Esophagus muscularis mucosa (tissue), 4 donors: ENCODE results near the gene CTIF. TPM values are rescaled to one million over a fixed set of nuclear protein-coding genes. Genes with fewer than 3 reads are reported as not detected.

Experiments
- DNase-seq: peaks from one replicate; pipeline ENCODE4 v3.0.0-alpha.2; 2017; ENCODE audit errors: extremely low spot score
- H3K27ac ChIP-seq, 4 donors: fragments of 200-600 bp; sonication (generic); replicated peaks in 1 of 4; 1 replicate in 3 of 4; 2 replicates in 1 of 4; pipeline ENCODE4 v1.5.1; 2016 to 2019; ENCODE audit warnings: mild to moderate bottlenecking in 1 of 4
- H3K27me3 ChIP-seq, 4 donors: fragments of 200-600 bp; sonication (generic); one replicate each; pipeline versions ENCODE4 v1.5.1 to v1.6.0; 2016 to 2019
- H3K36me3 ChIP-seq, 4 donors: fragments of 200-600 bp; sonication (generic); one replicate each; pipeline ENCODE4 v1.5.1; 2016 to 2019
- H3K4me1 ChIP-seq, 4 donors: fragments of 200-600 bp; sonication (generic); one replicate each; pipeline ENCODE4 v1.5.1; 2016 to 2019
- H3K4me3 ChIP-seq, 4 donors: fragments of 200-600 bp; sonication (generic); 1 replicate in 2 of 4; 2 replicates in 2 of 4; pipeline ENCODE4 v1.5.1; 2016 to 2019; ENCODE audit warnings: mild to moderate bottlenecking in 4 of 4, moderate library complexity in 1 of 4
- H3K9me3 ChIP-seq, 4 donors: fragments of 200-600 bp; sonication (generic); 1 replicate in 3 of 4; 2 replicates in 1 of 4; pipeline ENCODE4 v1.5.1; 2016 to 2019
- CTCF ChIP-seq, 3 experiments: fragments of 200-600 bp in 2 of 3; fragments of 450-650 bp in 1 of 3; sonication (generic) in 2 of 3; IDR thresholded peaks; one replicate each; pipeline ENCODE4 v1.5.1; 2017 to 2019; ENCODE audit warnings: antibody characterized with exemption in 3 of 3, mild to moderate bottlenecking in 2 of 3, moderate library complexity in 1 of 3
- EP300 ChIP-seq: sonication (generic); formaldehyde crosslinking; IDR thresholded peaks from one replicate; pipeline ENCODE4 v1.6.1; 2017; ENCODE audit warnings: antibody characterized with exemption
- POLR2A ChIP-seq: fragments of 450-650 bp; IDR thresholded peaks from one replicate; pipeline ENCODE4 v1.6.1; 2017; ENCODE audit warnings: antibody characterized with exemption, moderate library complexity, mild to moderate bottlenecking, low read depth
- POLR2AphosphoS5 ChIP-seq, 2 donors: sonication (generic); formaldehyde crosslinking; IDR thresholded peaks; one replicate each; pipeline ENCODE4 v1.6.1; 2017; ENCODE audit warnings: antibody characterized with exemption in 2 of 2
- WGBS: methylation state at CpG from one replicate; pipeline ENCODE4 v1.1.5; 2018; 5-methylcytosine and 5-hydroxymethylcytosine counted together
- intact Hi-C: fragments of 100-400 bp; cut with DNase I; formaldehyde crosslinking; loops from one replicate; pipeline ENCODE4 v1.15.1; 2023
- total RNA-seq, 4 donors: library from RNA; depleted of rRNA; stranded (reverse); fragments of >200 nt; gene quantifications; one replicate each; pipeline versions ENCODE4 v1.1.0 to v1.2.1, GENCODE V29; 2016

Gene CTIF
- total RNA-seq, 4 donors from 2014 or later: 63.1 to 137 (median 87.7) TPM

GRCh38 chr18:48840491-48840877 lies 301.7 kb downstream of the CTIF start:
- H3K4me3 ChIP-seq: no peak overlapping the region
- no peaks in the 10 kb centered on the region for H3K9me3 ChIP-seq
- intact Hi-C loops: no loop called here
- peak overlapping the region in 1 of 4 donors; percentile 70 for H3K27ac ChIP-seq
- TF ChIP-seq POLR2AphosphoS5 (IDR thresholded peaks at IDR 0.05): no peak
- no peak for TF ChIP-seq POLR2A
- no peak for TF ChIP-seq CTCF (IDR thresholded peaks at IDR 0.05)
- TF ChIP-seq EP300: no peak
- H3K36me3 ChIP-seq: peaks cover 0 to 24% (median 6%) of the 10 kb centered on the region in 4 donors
- DNase-seq: no peak
- WGBS: 95% methylated on average over 3 of the region's 3 CpGs
- H3K27me3 ChIP-seq: no peaks in the 10 kb centered on the region
- H3K4me1 ChIP-seq: peaks cover 32 to 60% (median 42%) of the 10 kb centered on the region in 4 donors

- intact Hi-C loops: no loop called here
- no peak for TF ChIP-seq EP300
- TF ChIP-seq POLR2AphosphoS5 (IDR thresholded peaks at IDR 0.05): no peak
- TF ChIP-seq CTCF (IDR thresholded peaks at IDR 0.05): no peak
- TF ChIP-seq POLR2A: no peak
- H3K4me3 ChIP-seq: no peak overlapping the region
- peaks cover 0 to 17% (median 4%) of the 10 kb centered on the region in 4 donors for H3K36me3 ChIP-seq
- no peaks in the 10 kb centered on the region for H3K9me3 ChIP-seq
- peak overlapping the region; percentile 24 to 70 (median 66) for H3K27ac ChIP-seq
- 78% methylated on average over 19 of the region's 31 CpGs for WGBS
- no peak for DNase-seq
- H3K4me1 ChIP-seq: peaks cover 32 to 58% (median 42%) of the 10 kb centered on the region in 4 donors
- no peaks in the 10 kb centered on the region for H3K27me3 ChIP-seq
Measured at GRCh38 chr18:48841381-48842258, 302.8 kb downstream of the CTIF start.

- WGBS: 77% methylated on average over 18 of the region's 19 CpGs
Measured at GRCh38 chr18:48842259-48843061, 303.6 kb downstream of the CTIF start.

GRCh38 chr18:48843162-48843561 lies 304.3 kb downstream of the CTIF start:
- WGBS: 80% methylated on average over 8 of the region's 8 CpGs
- DNase-seq: no peak
- H3K27me3 ChIP-seq: no peaks in the 10 kb centered on the region
- H3K9me3 ChIP-seq: no peaks in the 10 kb centered on the region
- TF ChIP-seq CTCF (IDR thresholded peaks at IDR 0.05): no peak
- TF ChIP-seq EP300: no peak
- no peak for TF ChIP-seq POLR2A
- TF ChIP-seq POLR2AphosphoS5 (IDR thresholded peaks at IDR 0.05): no peak
- intact Hi-C loops: no loop called here
- H3K4me1 ChIP-seq: peaks cover 38 to 66% (median 50%) of the 10 kb centered on the region in 4 donors
- peak overlapping the region in 3 of 4 donors; percentile 38 to 68 (median 63) for H3K27ac ChIP-seq
- H3K36me3 ChIP-seq: peaks cover 0 to 12% (median 2%) of the 10 kb centered on the region in 4 donors
- H3K4me3 ChIP-seq: no peak overlapping the region

More at GRCh38 chr18:48842259-48843061, 303.6 kb downstream of the CTIF start:
- TF ChIP-seq EP300 (no peak), POLR2A (no peak), CTCF (IDR thresholded peaks at IDR 0.05) (no peak), POLR2AphosphoS5 (IDR thresholded peaks at IDR 0.05) (peak; percentile 25 to 34)
- Histone ChIP-seq H3K9me3 (no peaks in the 10 kb centered on the region), H3K4me3 (no peak overlapping the region), H3K36me3 (peaks cover 0 to 12% (median 2%) of the 10 kb centered on the region in 4 donors), H3K4me1 (peaks cover 32 to 59% (median 43%) of the 10 kb centered on the region in 4 donors), H3K27me3 (no peaks in the 10 kb centered on the region), H3K27ac (peak overlapping the region in 3 of 4 donors; percentile 63 to 70 (median 68))
- intact Hi-C loops: no loop called here
- DNase-seq: no peak
